Measurements from ENCODE around the gene ADAMTS2.

The ADAMTS2 gene

GRCh38 chr5:179150011-179150410 lies 195.2 kb downstream of the ADAMTS2 start:
- DNase-seq = no peak

- no peak for DNase-seq
These were observed 196.0 kb downstream of the ADAMTS2 start for GRCh38 chr5:179149278-179149677.

GRCh38 chr5:179148703-179149170 lies 196.5 kb downstream of the ADAMTS2 start:
- no peak for DNase-seq

- no peak for DNase-seq
These were observed 197.1 kb downstream of the ADAMTS2 start for GRCh38 chr5:179147991-179148702.

GRCh38 chr5:179146277-179146676 lies 199.0 kb downstream of the ADAMTS2 start:
- no peak for DNase-seq

- DNase-seq = no peak
These were observed 201.8 kb downstream of the ADAMTS2 start for GRCh38 chr5:179143446-179143845.

GRCh38 chr5:179142434-179143198 lies 202.6 kb downstream of the ADAMTS2 start:
- no peak for DNase-seq

- no peak for DNase-seq
These were observed 203.4 kb downstream of the ADAMTS2 start for GRCh38 chr5:179141867-179142266.

GRCh38 chr5:179140293-179140692 lies 205.0 kb downstream of the ADAMTS2 start:
- no peak for DNase-seq

- no peak for DNase-seq
These were observed 205.4 kb downstream of the ADAMTS2 start for GRCh38 chr5:179139936-179140235.

GRCh38 chr5:179139111-179139935 lies 205.9 kb downstream of the ADAMTS2 start:
- no peak for DNase-seq

GRCh38 chr5:179138568-179138925 lies 206.7 kb downstream of the ADAMTS2 start:
- no peak for DNase-seq

- DNase-seq = no peak
These were observed 207.4 kb downstream of the ADAMTS2 start for GRCh38 chr5:179137643-179138567.

GRCh38 chr5:179137016-179137642 lies 208.1 kb downstream of the ADAMTS2 start:
- no peak for DNase-seq

GRCh38 chr5:179135441-179136215 lies 209.6 kb downstream of the ADAMTS2 start:
- DNase-seq = no peak

- DNase-seq = no peak
These were observed 210.3 kb downstream of the ADAMTS2 start for GRCh38 chr5:179135006-179135405.

GRCh38 chr5:179134511-179134910 lies 210.8 kb downstream of the ADAMTS2 start:
- DNase-seq = no peak

- no peak for DNase-seq
These were observed 212.5 kb downstream of the ADAMTS2 start for GRCh38 chr5:179132586-179133355.

GRCh38 chr5:179131886-179132585 lies 213.2 kb downstream of the ADAMTS2 start:
- DNase-seq = no peak
